Neural progenitor cell (in vitro differentiated cells): ENCODE results near the gene JAK1. TPM values are rescaled to one million over a fixed set of nuclear protein-coding genes. Genes with fewer than 3 reads are reported as not detected.

Experiments
- DNase-seq: peaks from one replicate; pipeline ENCODE4 v3.0.0-alpha.2; 2016; ENCODE audit warnings: low spot score
- H2AFZ ChIP-seq: fragments of 200-600 bp; sonication (generic); replicated peaks from 2 replicates; pipeline ENCODE4 v1.6.1; 2016; ENCODE audit warnings: antibody characterized with exemption
- H3F3A ChIP-seq: fragments of 200-600 bp; sonication (generic); 2 replicates; pipeline ENCODE4 v1.6.1; 2016; ENCODE audit warnings: antibody characterized with exemption, low read depth
- H3K27ac ChIP-seq: fragments of 200-600 bp; sonication (generic); 2 replicates; pipeline ENCODE4 v1.5.1; 2016; ENCODE audit warnings: mild to moderate bottlenecking
- H3K27me3 ChIP-seq: fragments of 200-600 bp; sonication (generic); 2 replicates; pipeline ENCODE4 v1.6.1; 2016; ENCODE audit warnings: mild to moderate bottlenecking, moderate library complexity
- H3K36me3 ChIP-seq: fragments of 200-600 bp; sonication (generic); 2 replicates; pipeline ENCODE4 v1.5.1; 2016
- H3K4me1 ChIP-seq: fragments of 200-600 bp; sonication (generic); 2 replicates; pipeline ENCODE4 v1.6.1; 2016; ENCODE audit warnings: mixed run types
- H3K4me2 ChIP-seq: fragments of 200-600 bp; sonication (generic); 2 replicates; pipeline ENCODE4 v1.6.1; 2016
- H3K4me3 ChIP-seq: fragments of 200-600 bp; sonication (generic); 2 replicates; pipeline ENCODE4 v1.5.1; 2016
- H3K79me2 ChIP-seq: fragments of 200-600 bp; sonication (generic); 2 replicates; pipeline ENCODE4 v1.6.1; 2016; ENCODE audit warnings: low read depth
- H3K9ac ChIP-seq: fragments of 200-600 bp; sonication (generic); 2 replicates; pipeline ENCODE4 v1.6.1; 2016
- H3K9me3 ChIP-seq: fragments of 200-600 bp; sonication (generic); 2 replicates; pipeline ENCODE4 v1.5.1; 2016; ENCODE audit warnings: low read depth
- H4K20me1 ChIP-seq: fragments of 200-600 bp; sonication (generic); 2 replicates; pipeline ENCODE4 v1.6.1; 2016; ENCODE audit warnings: low read depth
- H3K27ac Mint-ChIP-seq: 3 replicates; pipeline ENCODE4 v1.8.0; 2021; ENCODE audit warnings: mixed read lengths
- H3K27me3 Mint-ChIP-seq: 2 replicates; pipeline ENCODE4 v1.8.0; 2022; ENCODE audit warnings: low read depth, mild to moderate bottlenecking, inconsistent platforms, moderate library complexity, mixed read lengths; ENCODE audit not compliant: insufficient read depth
- H3K36me3 Mint-ChIP-seq: 3 replicates; pipeline ENCODE4 v1.8.0; 2021; ENCODE audit warnings: mixed read lengths
- H3K4me1 Mint-ChIP-seq: 3 replicates; pipeline ENCODE4 v1.8.0; 2021; ENCODE audit warnings: mixed read lengths
- H3K4me3 Mint-ChIP-seq: 3 replicates; pipeline ENCODE4 v1.8.0; 2021; ENCODE audit warnings: mild to moderate bottlenecking, moderate library complexity, mixed read lengths
- H3K9me3 Mint-ChIP-seq: 3 replicates; pipeline ENCODE4 v1.8.0; 2020; ENCODE audit warnings: mixed read lengths
- CTCF ChIP-seq: fragments of 200-600 bp; sonication (generic); IDR thresholded peaks from 2 replicates; pipeline ENCODE4 v1.5.1; 2017; ENCODE audit warnings: antibody characterized with exemption, mild to moderate bottlenecking
- EZH2 ChIP-seq: fragments of 200-600 bp; sonication (generic); IDR thresholded peaks from 2 replicates; pipeline ENCODE4 v1.6.1; 2017; ENCODE audit warnings: antibody characterized with exemption, mild to moderate bottlenecking, moderate library complexity
- EZH2phosphoT487 ChIP-seq: fragments of 200-600 bp; sonication (generic); IDR thresholded peaks from 2 replicates; pipeline ENCODE4 v1.6.1; 2017; ENCODE audit warnings: antibody characterized with exemption
- total RNA-seq: library from RNA; depleted of rRNA; stranded (reverse); fragments of >200 nt; gene quantifications from 2 replicates; pipeline ENCODE4 v1.2.3, GENCODE V29; 2015; ENCODE audit warnings: low replicate concordance

JAK1 gene
- total RNA-seq, 1 donor from 2014 or later, result 6.5 TPM

DNA sequence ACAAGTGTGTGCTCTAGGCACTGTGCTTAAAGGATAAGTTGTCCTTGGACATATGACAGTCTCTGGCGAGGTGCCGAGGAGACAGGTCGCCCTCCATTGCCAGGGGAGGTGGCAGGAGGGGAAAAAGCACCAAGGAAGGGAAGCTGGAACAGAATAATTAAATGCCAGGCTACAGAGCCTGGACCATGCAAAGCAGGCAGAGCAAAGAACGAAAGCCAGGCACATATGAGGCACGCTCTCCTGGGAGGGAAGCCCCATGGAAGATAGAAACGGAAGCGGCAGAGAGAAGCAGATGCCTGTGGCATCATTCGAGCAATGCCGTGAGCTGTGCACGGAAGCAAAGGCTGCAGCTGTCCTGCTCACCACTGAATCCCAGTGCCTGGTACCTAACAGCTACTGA is 91.2 kb downstream of the JAK1 start:
- H3K79me2 ChIP-seq, result no peaks in the 10 kb centered on the region
- no peak overlapping the region for H2AFZ ChIP-seq
- no peak overlapping the region for H3K4me2 ChIP-seq
- TF ChIP-seq EZH2 (no peak), EZH2phosphoT487 (no peak), CTCF (no peak)
- H3K27me3 ChIP-seq, result no peaks in the 10 kb centered on the region
- H3K36me3 Mint-ChIP-seq, result peaks cover 20% of the 10 kb centered on the region
- H3K4me1 ChIP-seq, result no peaks in the 10 kb centered on the region
- H3K9me3 ChIP-seq, result no peaks in the 10 kb centered on the region
- H3K27ac Mint-ChIP-seq, result no peak overlapping the region
- no peak overlapping the region for H3K4me3 Mint-ChIP-seq
- no peak overlapping the region for H3K27ac ChIP-seq
- no peaks in the 10 kb centered on the region for H3K9me3 Mint-ChIP-seq
- no peak for DNase-seq
- peaks cover 6% of the 10 kb centered on the region for H3F3A ChIP-seq
- H3K9ac ChIP-seq, result no peak overlapping the region
- peaks cover 2% of the 10 kb centered on the region for H3K27me3 Mint-ChIP-seq
- no peak overlapping the region for H3K4me3 ChIP-seq
- no peaks in the 10 kb centered on the region for H4K20me1 ChIP-seq
- peaks cover 2% of the 10 kb centered on the region for H3K4me1 Mint-ChIP-seq
- no peaks in the 10 kb centered on the region for H3K36me3 ChIP-seq

- Histone ChIP-seq H3K4me2 (no peak overlapping the region), H3K9me3 (no peaks in the 10 kb centered on the region), H3K79me2 (no peaks in the 10 kb centered on the region), H3F3A (peaks cover 6% of the 10 kb centered on the region), H3K4me3 (no peak overlapping the region), H3K9ac (no peak overlapping the region), H2AFZ (no peak overlapping the region), H4K20me1 (no peaks in the 10 kb centered on the region), H3K27me3 (no peaks in the 10 kb centered on the region), H3K27ac (no peak overlapping the region), H3K4me1 (no peaks in the 10 kb centered on the region), H3K36me3 (no peaks in the 10 kb centered on the region)
- Mint-ChIP-seq H3K36me3 (peaks cover 20% of the 10 kb centered on the region), H3K27ac (no peak overlapping the region), H3K4me1 (peaks cover 2% of the 10 kb centered on the region), H3K9me3 (no peaks in the 10 kb centered on the region), H3K27me3 (peaks cover 2% of the 10 kb centered on the region), H3K4me3 (no peak overlapping the region)
- DNase-seq, result no peak
- TF ChIP-seq EZH2, result no peak
- no peak for TF ChIP-seq CTCF
- no peak for TF ChIP-seq EZH2phosphoT487
These were observed 91.7 kb downstream of the JAK1 start for GRCh38 chr1:64874666-64875065.

DNA sequence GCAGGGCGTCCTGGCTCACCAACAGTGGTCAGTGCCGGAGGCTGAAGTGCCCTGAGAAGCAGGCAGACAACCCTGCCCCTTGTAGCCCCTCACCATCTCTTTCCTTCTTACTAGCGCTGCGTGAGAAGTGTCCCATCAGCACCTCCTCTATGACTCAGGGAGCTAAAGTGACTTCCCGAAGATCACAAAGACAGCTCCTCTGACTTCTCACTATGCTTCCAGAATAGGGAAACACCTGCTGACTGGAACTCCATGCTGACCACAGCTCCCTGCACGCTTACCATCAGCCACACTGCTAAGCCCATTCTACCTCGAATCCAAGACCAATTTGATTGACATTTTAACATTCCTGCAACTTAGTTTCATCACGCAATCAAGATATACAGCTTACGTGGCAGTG is 92.8 kb downstream of the JAK1 start:
- Mint-ChIP-seq H3K36me3 (peaks cover 27% of the 10 kb centered on the region), H3K9me3 (no peaks in the 10 kb centered on the region), H3K4me3 (no peak overlapping the region), H3K27me3 (peaks cover 2% of the 10 kb centered on the region), H3K4me1 (peaks cover 2% of the 10 kb centered on the region), H3K27ac (no peak overlapping the region)
- Histone ChIP-seq H3K4me1 (no peaks in the 10 kb centered on the region), H3F3A (peaks cover 6% of the 10 kb centered on the region), H3K27me3 (no peaks in the 10 kb centered on the region), H3K9me3 (no peaks in the 10 kb centered on the region), H3K27ac (no peak overlapping the region), H3K36me3 (no peaks in the 10 kb centered on the region), H3K4me2 (no peak overlapping the region), H3K4me3 (no peak overlapping the region), H2AFZ (no peak overlapping the region), H4K20me1 (no peaks in the 10 kb centered on the region), H3K9ac (no peak overlapping the region), H3K79me2 (no peaks in the 10 kb centered on the region)
- no peak for DNase-seq
- TF ChIP-seq EZH2phosphoT487 (no peak), EZH2 (no peak), CTCF (no peak)

GRCh38 chr1:64872067-64872466 is 94.3 kb downstream of the JAK1 start:
- Mint-ChIP-seq H3K9me3 (no peaks in the 10 kb centered on the region), H3K36me3 (peaks cover 31% of the 10 kb centered on the region), H3K27me3 (no peaks in the 10 kb centered on the region), H3K4me3 (no peak overlapping the region), H3K4me1 (peaks cover 2% of the 10 kb centered on the region), H3K27ac (no peak overlapping the region)
- Histone ChIP-seq H2AFZ (no peak overlapping the region), H3K4me3 (no peak overlapping the region), H3K9ac (no peak overlapping the region), H3K36me3 (no peaks in the 10 kb centered on the region), H3K27ac (no peak overlapping the region), H4K20me1 (no peaks in the 10 kb centered on the region), H3K4me2 (no peak overlapping the region), H3K27me3 (no peaks in the 10 kb centered on the region), H3K79me2 (no peaks in the 10 kb centered on the region), H3K9me3 (no peaks in the 10 kb centered on the region), H3K4me1 (no peaks in the 10 kb centered on the region), H3F3A (no peaks in the 10 kb centered on the region)
- TF ChIP-seq EZH2phosphoT487 (no peak), CTCF (no peak), EZH2 (no peak)
- DNase-seq, result no peak
